ENCODE data around the gene HS6ST3.

HS6ST3 gene

GRCh38 chr13:96662036-96662435 lies 572.1 kb downstream of the HS6ST3 start:
- no peak for TF ChIP-seq MAX (IDR thresholded peaks at IDR 0.05)
- no peak for TF ChIP-seq EGR1 (IDR thresholded peaks at IDR 0.05)
- no peak for TF ChIP-seq TAF1 (IDR thresholded peaks at IDR 0.05; ENCODE audit: low read depth)
- TF ChIP-seq USF1 (IDR thresholded peaks at IDR 0.05), result no peak
- no peak for TF ChIP-seq TEAD4 (IDR thresholded peaks at IDR 0.05)
- TF ChIP-seq ZBTB7A (IDR thresholded peaks at IDR 0.05; ENCODE audit: low read depth), result no peak
- TF ChIP-seq CREB1 (IDR thresholded peaks at IDR 0.05; ENCODE audit: low read depth), result no peak
- no peak for TF ChIP-seq NFIC (IDR thresholded peaks at IDR 0.05)
- TF ChIP-seq YY1 (IDR thresholded peaks at IDR 0.05; ENCODE audit: low read depth), result no peak
- TF ChIP-seq EP300 (IDR thresholded peaks at IDR 0.05; ENCODE audit: borderline replicate concordance), result no peak
- TF ChIP-seq REST (IDR thresholded peaks at IDR 0.05; ENCODE audit: low read depth), result no peak
- TF ChIP-seq FOXM1 (IDR thresholded peaks at IDR 0.05; ENCODE audit: borderline replicate concordance, low read depth), result no peak
- TF ChIP-seq RAD21 (IDR thresholded peaks at IDR 0.05; ENCODE audit: low read depth), result no peak
- TF ChIP-seq CEBPB (IDR thresholded peaks at IDR 0.05), result no peak
- TF ChIP-seq TCF12 (IDR thresholded peaks at IDR 0.05; ENCODE audit: low read depth), result no peak

DNA sequence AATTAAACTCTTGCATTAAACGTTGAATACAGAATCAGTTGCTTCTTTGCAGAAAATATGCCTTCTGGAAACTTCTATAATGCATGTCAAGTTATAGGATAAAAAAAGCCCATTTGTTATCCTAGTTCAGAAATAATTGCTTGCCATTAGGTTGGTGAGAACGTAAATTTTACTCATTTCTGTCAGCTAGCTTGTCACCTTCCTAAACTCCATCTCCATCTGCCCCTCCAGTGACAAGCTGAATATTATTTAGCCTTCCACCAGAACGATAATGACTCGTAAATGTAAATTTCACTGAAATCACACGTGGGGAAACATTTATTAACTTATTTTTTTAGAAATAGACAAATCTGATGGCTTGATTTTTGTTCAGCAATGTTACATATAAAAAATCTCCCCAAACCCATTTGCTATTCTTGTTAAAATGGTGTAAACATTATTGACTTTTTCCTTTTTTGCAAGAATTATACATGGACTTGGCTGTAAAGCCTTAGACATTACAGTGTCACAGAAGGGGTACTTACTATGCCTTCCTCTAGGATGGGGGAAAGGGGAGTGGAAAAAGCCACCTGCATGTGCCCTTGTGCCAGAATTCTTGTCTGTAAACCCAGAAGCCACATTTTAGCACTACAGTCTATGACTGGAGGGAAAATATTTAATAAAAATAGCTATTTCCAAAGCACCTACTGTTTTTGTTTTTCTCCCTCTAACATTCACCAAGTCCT lies 577.5 kb downstream of the HS6ST3 start:
- TF ChIP-seq EGR1 (IDR thresholded peaks at IDR 0.05), result no peak

DNA sequence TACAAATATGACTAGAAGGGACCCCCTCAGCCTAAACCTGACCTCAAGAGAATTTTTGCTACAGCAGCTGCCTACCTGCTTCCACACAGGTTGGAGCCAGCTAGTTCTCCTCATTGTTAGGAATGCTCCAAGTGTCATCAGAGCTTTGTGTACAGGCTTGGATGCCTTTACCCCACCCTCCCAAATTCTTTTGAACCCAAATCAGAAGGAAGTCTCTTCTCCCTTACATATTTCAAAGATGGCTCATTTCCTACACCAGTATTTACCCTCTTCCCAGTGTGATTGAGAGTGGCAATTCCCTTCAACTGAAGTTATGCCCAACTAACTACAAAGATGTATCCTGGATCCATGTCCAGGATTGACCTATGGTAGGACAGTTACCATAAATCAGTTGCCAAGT lies 581.2 kb downstream of the HS6ST3 start:
- TF ChIP-seq RAD21 (IDR thresholded peaks at IDR 0.05; ENCODE audit: low read depth) (no peak), ZBTB7A (IDR thresholded peaks at IDR 0.05; ENCODE audit: low read depth) (no peak), REST (IDR thresholded peaks at IDR 0.05; ENCODE audit: low read depth) (no peak), YY1 (IDR thresholded peaks at IDR 0.05; ENCODE audit: low read depth) (no peak), TAF1 (IDR thresholded peaks at IDR 0.05; ENCODE audit: low read depth) (no peak), TEAD4 (IDR thresholded peaks at IDR 0.05) (no peak), MAX (IDR thresholded peaks at IDR 0.05) (no peak), CEBPB (IDR thresholded peaks at IDR 0.05) (no peak), TCF12 (IDR thresholded peaks at IDR 0.05; ENCODE audit: low read depth) (no peak), FOXM1 (IDR thresholded peaks at IDR 0.05; ENCODE audit: borderline replicate concordance, low read depth) (no peak), EP300 (IDR thresholded peaks at IDR 0.05; ENCODE audit: borderline replicate concordance) (no peak), EGR1 (IDR thresholded peaks at IDR 0.05) (no peak), CREB1 (IDR thresholded peaks at IDR 0.05; ENCODE audit: low read depth) (no peak), USF1 (IDR thresholded peaks at IDR 0.05) (no peak), NFIC (IDR thresholded peaks at IDR 0.05) (no peak)

DNA sequence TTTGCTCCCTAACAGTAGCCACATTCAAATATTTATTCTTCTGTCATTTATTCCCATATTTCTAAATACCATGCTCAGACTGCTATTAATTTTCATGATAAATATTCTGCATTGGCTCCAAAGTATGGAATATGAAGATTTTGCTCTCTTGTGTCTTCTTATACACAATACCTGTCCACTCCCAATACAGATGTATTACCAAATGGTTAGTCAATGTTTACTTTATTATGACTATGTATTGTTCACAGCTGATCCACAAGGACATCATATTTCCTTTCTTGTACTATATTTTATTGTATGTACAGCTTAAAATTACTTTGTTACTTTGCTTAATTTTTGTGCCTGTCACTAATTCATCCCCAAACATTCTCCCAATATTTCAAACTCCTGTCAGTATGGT lies 582.1 kb downstream of the HS6ST3 start:
- TF ChIP-seq EGR1 (IDR thresholded peaks at IDR 0.05) (no peak), MAX (IDR thresholded peaks at IDR 0.05) (no peak), YY1 (IDR thresholded peaks at IDR 0.05; ENCODE audit: low read depth) (no peak), ZBTB7A (IDR thresholded peaks at IDR 0.05; ENCODE audit: low read depth) (no peak), USF1 (IDR thresholded peaks at IDR 0.05) (no peak), TCF12 (IDR thresholded peaks at IDR 0.05; ENCODE audit: low read depth) (no peak), CREB1 (IDR thresholded peaks at IDR 0.05; ENCODE audit: low read depth) (no peak), CEBPB (IDR thresholded peaks at IDR 0.05) (no peak), REST (IDR thresholded peaks at IDR 0.05; ENCODE audit: low read depth) (no peak), RAD21 (IDR thresholded peaks at IDR 0.05; ENCODE audit: low read depth) (no peak)
